ENCODE measurements around the gene HOXA5.

HOXA5 gene

GRCh38 chr7:27091941-27092818, 51.3 kb downstream of the HOXA5 start:
- Histone ChIP-seq H3K36me3 (ENCODE audit: control insufficient read depth in 2 of 2, insufficient read depth in 2 of 2, low read length in 2 of 2) (no peaks in the 10 kb centered on the region), H3K4me3 (ENCODE audit: low read length in 2 of 2) (no peak overlapping the region), H3K27ac (ENCODE audit: low read length) (no peak overlapping the region), H3K9me3 (ENCODE audit: control insufficient read depth in 2 of 2, low read length in 2 of 2) (no peaks in the 10 kb centered on the region), H3K4me1 (ENCODE audit: control insufficient read depth, insufficient read depth, low read length) (peaks cover 2% of the 10 kb centered on the region), H3K27me3 (ENCODE audit: control insufficient read depth in 1 of 2, insufficient read depth in 2 of 2, low read length in 2 of 2) (peaks cover 15 to 21% of the 10 kb centered on the region in 2 donors), H3K9ac (ENCODE audit: low read length in 2 of 2) (no peak overlapping the region)

- no peaks in the 10 kb centered on the region for H3K36me3 ChIP-seq (ENCODE audit: control insufficient read depth in 2 of 2, insufficient read depth in 2 of 2, low read length in 2 of 2)
- peaks cover 15 to 21% of the 10 kb centered on the region in 2 donors for H3K27me3 ChIP-seq (ENCODE audit: control insufficient read depth in 1 of 2, insufficient read depth in 2 of 2, low read length in 2 of 2)
- H3K4me3 ChIP-seq (ENCODE audit: low read length in 2 of 2) = no peak overlapping the region
- H3K9ac ChIP-seq (ENCODE audit: low read length in 2 of 2) = no peak overlapping the region
- H3K4me1 ChIP-seq (ENCODE audit: control insufficient read depth, insufficient read depth, low read length) = no peaks in the 10 kb centered on the region
- no peak overlapping the region for H3K27ac ChIP-seq (ENCODE audit: low read length)
- H3K9me3 ChIP-seq (ENCODE audit: control insufficient read depth in 2 of 2, low read length in 2 of 2) = no peaks in the 10 kb centered on the region
Observed at GRCh38 chr7:27091105-27091504, 52.4 kb downstream of the HOXA5 start.

All from stomach smooth muscle (tissue), 2 donors.